ENCODE results near the gene LIMA1.

LIMA1 gene

DNA sequence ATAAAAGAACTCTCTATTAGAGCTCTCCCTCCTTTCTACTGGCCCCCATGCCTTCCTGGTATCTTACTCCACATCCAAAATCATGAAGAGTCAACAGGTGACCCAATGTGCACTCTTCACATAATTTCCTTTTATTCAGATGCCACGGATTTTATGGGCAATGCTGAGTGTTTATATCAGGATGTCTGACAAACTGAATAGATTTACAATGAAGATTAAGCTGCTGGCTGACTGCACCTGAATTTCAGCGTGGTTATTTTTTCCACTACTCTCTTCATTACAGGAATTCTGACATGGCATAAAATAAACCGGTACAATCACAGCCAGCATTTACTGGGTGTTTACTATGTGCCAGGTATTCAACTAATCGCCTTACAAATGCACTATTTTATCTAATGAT, 86.8 kb downstream of the LIMA1 start:
- Histone ChIP-seq H3K36me3 (peaks cover 60% of the 10 kb centered on the region), H3K9me3 (ENCODE audit: severe bottlenecking) (no peaks in the 10 kb centered on the region), H3K4me3 (ENCODE audit: low read depth, low read length) (no peak overlapping the region), H3K27ac (no peak overlapping the region), H3K27me3 (ENCODE audit: insufficient read depth, low read depth, severe bottlenecking) (no peaks in the 10 kb centered on the region)
- DNase-seq, result no peak
- no peak for TF ChIP-seq CTCF (IDR thresholded peaks at IDR 0.05; ENCODE audit: low read depth, low read length)

DNA sequence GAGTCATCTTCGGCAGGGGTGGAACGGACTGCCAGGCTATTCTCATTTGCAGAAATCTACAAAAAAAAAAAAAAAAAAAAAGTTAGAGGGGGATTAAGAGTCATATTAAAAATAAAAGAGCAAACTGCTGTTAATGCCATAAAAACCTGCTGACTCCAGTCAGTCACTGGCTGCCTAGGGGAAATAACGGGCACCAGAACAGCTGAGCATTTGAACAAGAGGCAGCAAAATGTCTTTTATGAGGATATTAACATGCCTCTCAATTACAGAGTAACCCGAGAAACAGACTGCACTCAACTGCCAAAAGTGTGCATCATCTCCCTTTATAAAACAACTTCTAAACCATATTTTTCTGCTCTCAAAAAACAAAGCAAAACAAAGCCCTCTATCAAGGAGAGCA, 87.5 kb downstream of the LIMA1 start:
- Histone ChIP-seq H3K36me3 (peaks cover 56% of the 10 kb centered on the region), H3K4me3 (ENCODE audit: low read depth, low read length) (no peak overlapping the region), H3K27me3 (ENCODE audit: insufficient read depth, low read depth, severe bottlenecking) (no peaks in the 10 kb centered on the region), H3K27ac (no peak overlapping the region), H3K9me3 (ENCODE audit: severe bottlenecking) (no peaks in the 10 kb centered on the region)
- no peak for DNase-seq
- no peak for TF ChIP-seq CTCF (IDR thresholded peaks at IDR 0.05; ENCODE audit: low read depth, low read length)

GRCh38 chr12:50192908-50193307, 90.4 kb downstream of the LIMA1 start:
- peaks cover 36% of the 10 kb centered on the region for H3K36me3 ChIP-seq
- DNase-seq, result no peak
- no peak for TF ChIP-seq CTCF (IDR thresholded peaks at IDR 0.05; ENCODE audit: low read depth, low read length)

DNA sequence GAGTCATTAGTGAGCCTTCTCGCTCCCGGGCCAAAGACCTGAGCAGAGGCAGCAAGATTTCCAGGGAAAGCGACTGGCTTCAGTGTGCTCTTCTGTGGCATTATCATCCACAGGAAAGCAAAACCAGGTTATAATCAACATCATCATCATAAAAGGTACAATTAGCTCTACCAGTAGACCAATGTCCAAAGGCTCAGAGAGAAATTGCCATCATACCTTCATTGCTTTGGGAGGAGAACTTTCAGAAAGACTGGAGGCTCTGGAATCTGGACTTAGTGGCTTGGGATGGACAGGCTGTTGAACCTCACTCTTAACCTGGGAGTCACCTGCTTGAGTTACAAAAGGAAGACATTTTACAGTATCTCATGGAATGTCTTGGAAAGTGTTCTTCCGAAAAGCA, 91.1 kb downstream of the LIMA1 start:
- DNase-seq, result no peak
- H3K36me3 ChIP-seq, result peaks cover 34% of the 10 kb centered on the region
- no peak overlapping the region for H3K27ac ChIP-seq

More at GRCh38 chr12:50192908-50193307, 90.4 kb downstream of the LIMA1 start:
- H3K9me3 ChIP-seq (ENCODE audit: severe bottlenecking), result no peaks in the 10 kb centered on the region
- no peak overlapping the region for H3K27ac ChIP-seq
- H3K4me3 ChIP-seq (ENCODE audit: low read depth, low read length), result no peak overlapping the region
- H3K27me3 ChIP-seq (ENCODE audit: insufficient read depth, low read depth, severe bottlenecking), result no peaks in the 10 kb centered on the region

DNA sequence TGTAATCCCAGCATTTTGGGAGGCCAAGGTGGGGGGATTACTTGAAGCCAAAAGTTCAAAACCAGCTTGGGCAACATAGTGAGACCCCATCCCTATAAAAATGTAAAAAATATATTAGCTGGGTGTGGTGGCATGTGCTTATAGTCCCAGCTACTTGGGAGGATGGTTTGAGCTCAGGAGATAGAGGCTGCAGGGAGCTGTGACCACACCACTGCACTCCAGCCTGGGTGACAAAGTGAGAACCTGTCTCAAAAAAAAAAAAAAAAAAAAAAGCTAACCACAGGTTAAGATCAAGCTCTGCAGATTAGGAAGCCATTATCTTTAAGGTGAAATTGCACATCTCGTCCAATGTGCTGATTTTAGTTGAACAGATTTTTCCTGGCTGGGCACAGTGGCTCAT, 92.5 kb downstream of the LIMA1 start:
- Histone ChIP-seq H3K36me3 (peaks cover 34% of the 10 kb centered on the region), H3K4me3 (ENCODE audit: low read depth, low read length) (no peak overlapping the region), H3K27me3 (ENCODE audit: insufficient read depth, low read depth, severe bottlenecking) (no peaks in the 10 kb centered on the region), H3K9me3 (ENCODE audit: severe bottlenecking) (no peaks in the 10 kb centered on the region), H3K27ac (no peak overlapping the region)
- DNase-seq, result no peak
- no peak for TF ChIP-seq CTCF (IDR thresholded peaks at IDR 0.05; ENCODE audit: low read depth, low read length)

More for the DNA sequence above, 91.1 kb downstream of the LIMA1 start:
- no peak for TF ChIP-seq CTCF (IDR thresholded peaks at IDR 0.05; ENCODE audit: low read depth, low read length)
- no peak overlapping the region for H3K4me3 ChIP-seq (ENCODE audit: low read depth, low read length)
- H3K27me3 ChIP-seq (ENCODE audit: insufficient read depth, low read depth, severe bottlenecking), result no peaks in the 10 kb centered on the region
- no peaks in the 10 kb centered on the region for H3K9me3 ChIP-seq (ENCODE audit: severe bottlenecking)

DNA sequence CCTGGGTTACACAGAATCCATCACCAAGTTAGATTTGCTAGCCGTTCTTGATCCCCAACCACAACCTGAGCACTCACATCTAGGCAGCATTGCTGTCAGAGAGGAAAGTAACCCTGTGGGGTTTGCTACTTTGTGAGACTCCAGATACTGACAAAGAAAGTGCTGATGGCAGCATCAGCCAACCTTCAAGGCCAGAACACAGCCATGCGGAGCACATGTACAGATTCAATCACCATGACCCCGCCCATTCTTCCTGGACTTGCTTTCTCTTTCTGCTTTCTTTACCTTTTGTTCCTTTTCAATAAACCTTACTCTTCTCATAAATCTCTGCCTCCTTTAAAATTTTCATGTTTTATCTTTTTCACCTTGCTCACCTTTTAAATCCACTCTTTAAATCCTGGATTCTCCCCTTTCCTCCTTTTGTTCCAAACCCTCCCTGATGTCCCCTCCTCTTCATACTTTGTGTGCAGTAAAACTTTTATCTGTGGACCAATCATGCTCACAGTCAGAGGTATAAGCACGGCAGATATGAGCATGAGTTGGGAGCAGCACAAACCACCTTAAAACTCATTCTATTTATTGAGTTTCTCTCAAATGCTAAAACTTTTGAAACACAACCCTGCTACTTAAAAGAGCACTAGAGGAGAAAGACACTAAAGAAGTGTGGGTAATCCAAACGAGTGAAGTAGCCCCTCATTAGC, 94.3 kb downstream of the LIMA1 start:
- H3K36me3 ChIP-seq, result peaks cover 18% of the 10 kb centered on the region
- H3K27ac ChIP-seq, result no peak overlapping the region
- H3K9me3 ChIP-seq (ENCODE audit: severe bottlenecking), result no peaks in the 10 kb centered on the region
- no peak for DNase-seq
- no peak overlapping the region for H3K4me3 ChIP-seq (ENCODE audit: low read depth, low read length)
- TF ChIP-seq CTCF (IDR thresholded peaks at IDR 0.05; ENCODE audit: low read depth, low read length), result no peak
- H3K27me3 ChIP-seq (ENCODE audit: insufficient read depth, low read depth, severe bottlenecking), result no peaks in the 10 kb centered on the region

All from WERI-Rb-1 (cell line).